GM18951 (cell line): Measurements from ENCODE around the gene IL37.

Experiments used
- POLR2A ChIP-seq: IDR thresholded peaks from 4 replicates; pipeline ENCODE4 v1.6.1; 2011; ENCODE audit warnings: mild to moderate bottlenecking; ENCODE audit not compliant: insufficient read length, insufficient read depth; ENCODE audit errors: extremely low read depth
- in situ Hi-C: fragments of 300-500 bp; cut with MboI; formaldehyde crosslinking; loops from one replicate; pipeline ENCODE4 v1.12.0; 2022; ENCODE audit warnings: low sequenced_read_pairs, mixed read lengths, inconsistent platforms; ENCODE audit not compliant: unreplicated experiment

The IL37 gene

DNA sequence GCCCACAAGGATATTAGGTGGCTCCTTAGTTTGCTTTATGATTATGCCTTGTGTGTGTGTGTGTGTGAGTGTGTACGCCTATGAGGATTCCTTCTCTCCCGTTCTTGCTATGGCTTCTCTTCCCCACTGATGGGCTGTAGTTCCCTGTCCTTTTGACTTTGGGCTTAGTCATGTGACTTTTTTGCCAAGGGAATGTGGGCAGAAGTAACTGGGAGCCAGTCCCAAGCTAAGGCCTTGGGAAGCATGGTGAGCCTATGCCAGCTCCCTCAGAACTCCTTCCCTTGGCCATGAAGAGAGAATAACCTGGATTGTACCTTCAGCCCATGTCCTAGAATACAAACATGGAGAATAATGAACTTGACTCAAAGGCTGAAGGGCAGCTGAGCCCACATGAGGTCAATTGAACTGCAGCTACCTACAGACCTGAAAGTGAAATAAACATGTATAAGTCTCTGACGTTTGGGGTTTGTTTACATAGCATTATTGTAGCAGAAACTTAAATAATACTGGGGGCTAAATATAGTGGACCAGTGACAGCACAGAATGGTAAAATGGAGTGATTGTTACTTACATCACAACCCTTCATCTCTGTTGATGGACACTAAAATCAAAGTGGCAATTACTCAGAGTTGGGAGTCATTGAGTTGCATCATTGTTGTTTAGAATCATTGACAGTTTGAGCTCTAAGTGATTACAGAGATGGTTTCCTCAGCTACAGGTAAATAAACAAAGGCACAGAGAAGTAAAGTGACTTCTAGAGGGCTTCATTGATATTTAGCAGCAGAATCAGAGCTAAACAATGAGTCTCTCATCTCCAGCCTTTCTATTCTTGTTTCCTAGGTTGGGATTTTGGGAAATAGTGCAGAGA, 51.6 kb downstream of the IL37 start:
- no peak for TF ChIP-seq POLR2A
- in situ Hi-C loops, result no loop called here

DNA sequence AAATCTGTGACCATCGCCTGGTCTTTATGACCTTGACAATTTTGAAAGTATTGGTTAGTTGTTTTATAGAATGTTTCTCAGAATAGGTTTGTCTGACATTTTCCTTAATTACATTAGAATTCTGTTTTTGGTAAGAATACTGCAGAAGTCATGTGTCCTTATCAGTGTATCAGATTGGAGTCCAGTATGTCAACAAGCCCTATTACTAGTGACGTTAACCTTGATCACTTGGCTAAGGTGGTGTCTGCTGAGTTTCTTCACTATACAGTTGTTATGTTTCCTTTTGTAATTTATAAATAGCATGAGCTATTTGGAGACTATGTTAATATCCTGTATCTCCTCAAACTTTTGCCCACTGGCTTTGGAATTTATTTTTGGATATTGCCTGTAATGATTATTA, 56.1 kb downstream of the IL37 start:
- in situ Hi-C loops, result no loop called here
- no peak for TF ChIP-seq POLR2A
